H9 (cell line): ENCODE measurements around the gene CBR3. TPM values are rescaled to one million over a fixed set of nuclear protein-coding genes. Genes with fewer than 3 reads are reported as not detected.
A peak's percentile ranks its signal among the peaks of the same experiment; 100 is the strongest.

Source experiments
- DNase-seq: peaks from one replicate; pipeline ENCODE4 v3.0.0-alpha.2; 2017
- H2AFZ ChIP-seq: one replicate; pipeline ENCODE4 v1.6.1; 2013; ENCODE audit warnings: mild to moderate bottlenecking, low read length, control low read depth, moderate library complexity
- H2AK5ac ChIP-seq: 2 replicates; pipeline ENCODE4 v1.6.1; 2013; ENCODE audit warnings: low read length, control low read depth, mixed read lengths; ENCODE audit not compliant: insufficient read length
- H2BK120ac ChIP-seq: one replicate; pipeline ENCODE4 v1.6.1; 2013; ENCODE audit warnings: low read depth, mild to moderate bottlenecking, low read length, control low read depth, inconsistent platforms; ENCODE audit not compliant: poor library complexity, severe bottlenecking
- H2BK12ac ChIP-seq: 2 replicates; pipeline ENCODE4 v1.6.1; 2013; ENCODE audit warnings: low read length, control low read depth, mixed read lengths, low read depth; ENCODE audit not compliant: insufficient read length
- H2BK15ac ChIP-seq: 2 replicates; pipeline ENCODE4 v1.6.1; 2013; ENCODE audit warnings: low read depth, low read length, control low read depth
- H2BK20ac ChIP-seq: one replicate; pipeline ENCODE4 v1.6.1; 2013; ENCODE audit warnings: low read depth, mild to moderate bottlenecking, low read length, control low read depth, inconsistent platforms; ENCODE audit not compliant: poor library complexity, severe bottlenecking
- H2BK5ac ChIP-seq: 2 replicates; pipeline ENCODE4 v1.6.1; 2013; ENCODE audit warnings: low read length, control low read depth, mixed read lengths; ENCODE audit not compliant: insufficient read length
- H3K14ac ChIP-seq: 2 replicates; pipeline ENCODE4 v1.6.1; 2013; ENCODE audit warnings: low read length, control low read depth; ENCODE audit not compliant: insufficient read depth
- H3K18ac ChIP-seq: 2 replicates; pipeline ENCODE4 v1.6.1; 2013; ENCODE audit warnings: low read depth, mild to moderate bottlenecking, mixed read lengths, low read length, control low read depth; ENCODE audit not compliant: insufficient read length
- H3K23ac ChIP-seq: 2 replicates; pipeline ENCODE4 v1.6.1; 2013; ENCODE audit warnings: low read length, control low read depth, mixed read lengths, low read depth; ENCODE audit not compliant: insufficient read length
- H3K23me2 ChIP-seq: 2 replicates; pipeline ENCODE4 v1.6.1; 2013; ENCODE audit warnings: low read depth, mild to moderate bottlenecking, mixed read lengths, low read length, control low read depth; ENCODE audit not compliant: insufficient read length, poor library complexity, severe bottlenecking
- H3K27ac ChIP-seq: 2 replicates; pipeline ENCODE4 v1.5.1; 2013; ENCODE audit warnings: low read length, control low read depth, mixed read lengths, low read depth; ENCODE audit not compliant: insufficient read length
- H3K27me3 ChIP-seq: 2 replicates; pipeline ENCODE4 v1.6.1; 2013; ENCODE audit warnings: low read length, control low read depth, inconsistent platforms; ENCODE audit not compliant: insufficient read depth
- H3K4ac ChIP-seq: 2 replicates; pipeline ENCODE4 v1.6.1; 2013; ENCODE audit warnings: low read depth, mild to moderate bottlenecking, control low read depth, inconsistent platforms, low read length, moderate library complexity
- H3K4me1 ChIP-seq: 2 replicates; pipeline ENCODE4 v1.6.1; 2013; ENCODE audit warnings: low read length, control low read depth, inconsistent platforms; ENCODE audit not compliant: insufficient read depth
- H3K4me2 ChIP-seq: 2 replicates; pipeline ENCODE4 v1.6.1; 2013; ENCODE audit warnings: low read length, control low read depth, mixed read lengths; ENCODE audit not compliant: insufficient read length, insufficient read depth
- H3K56ac ChIP-seq: 2 replicates; pipeline ENCODE4 v1.6.1; 2013; ENCODE audit warnings: low read depth, mild to moderate bottlenecking, mixed read lengths, low read length, control low read depth; ENCODE audit not compliant: insufficient read length
- H3K79me1 ChIP-seq: 2 replicates; pipeline ENCODE4 v1.6.1; 2013; ENCODE audit warnings: low read depth, mild to moderate bottlenecking, moderate library complexity, low read length, control low read depth, inconsistent platforms; ENCODE audit not compliant: insufficient read depth, poor library complexity, severe bottlenecking
- H3K79me2 ChIP-seq: 2 replicates; pipeline ENCODE4 v1.6.1; 2013; ENCODE audit warnings: low read length, control low read depth, inconsistent platforms; ENCODE audit not compliant: insufficient read depth
- H3K9ac ChIP-seq: 2 replicates; pipeline ENCODE4 v1.6.1; 2013; ENCODE audit warnings: low read length, control low read depth, mixed read lengths; ENCODE audit not compliant: insufficient read length; ENCODE audit errors: extremely low read depth
- H3K9me3 ChIP-seq: one replicate; pipeline ENCODE4 v1.6.1; 2013; ENCODE audit warnings: low read depth, low read length, inconsistent platforms; ENCODE audit not compliant: control insufficient read depth
- H3T11ph ChIP-seq: one replicate; pipeline ENCODE4 v1.6.1; 2013; ENCODE audit warnings: mild to moderate bottlenecking, low read length, control low read depth, inconsistent platforms
- H4K20me1 ChIP-seq: one replicate; pipeline ENCODE4 v1.6.1; 2013; ENCODE audit not compliant: control insufficient read depth, insufficient read length, insufficient read depth
- H4K5ac ChIP-seq: 2 replicates; pipeline ENCODE4 v1.6.1; 2013; ENCODE audit warnings: low read depth, mild to moderate bottlenecking, mixed read lengths, low read length, control low read depth; ENCODE audit not compliant: insufficient read length
- H4K8ac ChIP-seq: replicated peaks from 2 replicates; pipeline ENCODE4 v1.6.1; 2013; ENCODE audit warnings: low read length, control low read depth, mixed read lengths, low read depth; ENCODE audit not compliant: insufficient read length
- H4K91ac ChIP-seq: 2 replicates; pipeline ENCODE4 v1.6.1; 2013; ENCODE audit warnings: low read depth, mild to moderate bottlenecking, moderate library complexity, mixed read lengths, low read length, control low read depth; ENCODE audit not compliant: insufficient read length
- H3K27ac Mint-ChIP-seq, 3 experiments: 2 replicates in 2 of 3; 3 replicates in 1 of 3; pipeline ENCODE4 v1.8.0; 2020 to 2021; ENCODE audit warnings: mixed read lengths in 3 of 3, mild to moderate bottlenecking in 1 of 3, moderate library complexity in 1 of 3
- H3K27me3 Mint-ChIP-seq: 2 replicates; pipeline ENCODE4 v1.8.0; 2021; ENCODE audit warnings: low read depth, mild to moderate bottlenecking, moderate library complexity, mixed read lengths
- H3K36me3 Mint-ChIP-seq, 3 experiments: 2 replicates in 2 of 3; 3 replicates in 1 of 3; pipeline ENCODE4 v1.8.0; 2020 to 2021; ENCODE audit warnings: low read depth in 3 of 3, mixed read lengths in 3 of 3; ENCODE audit not compliant: insufficient read depth in 1 of 3
- H3K4me1 Mint-ChIP-seq, 2 experiments: 2 replicates each; pipeline ENCODE4 v1.8.0; 2020; ENCODE audit warnings: mixed read lengths in 2 of 2
- H3K4me3 Mint-ChIP-seq, 2 experiments: 2 replicates in 1 of 2; 3 replicates in 1 of 2; pipeline ENCODE4 v1.8.0; 2020 to 2021; ENCODE audit warnings: mild to moderate bottlenecking in 2 of 2, mixed read lengths in 2 of 2, moderate library complexity in 1 of 2
- H3K9me3 Mint-ChIP-seq, 2 experiments: 2 replicates in 1 of 2; 3 replicates in 1 of 2; pipeline ENCODE4 v1.8.0; 2020; ENCODE audit warnings: mild to moderate bottlenecking in 2 of 2, mixed read lengths in 2 of 2, moderate library complexity in 1 of 2
- WGBS: extraction: QIAGEN DNeasy Blood & Tissue Kit; methylation state at CpG from one replicate; pipeline ENCODE4 v1.1.7; 2013; ENCODE audit warnings: missing lambda C conversion rate, low lambda C conversion rate, mixed read lengths; ENCODE audit not compliant: insufficient read length; ENCODE audit errors: extremely low coverage; 5-methylcytosine and 5-hydroxymethylcytosine counted together
- total RNA-seq: library from RNA; stranded (reverse); gene quantifications from 2 replicates; pipeline ENCODE4 v1.2.1, GENCODE V29; 2021
- TF ChIP-seq, protein P1 (sequence below): fragments of 200-600 bp; sonication (generic); conservative IDR thresholded peaks from 3 replicates; pipeline ENCODE4 v1.8.0; 2021; ENCODE audit warnings: antibody characterized with exemption, mild to moderate bottlenecking

Gene CBR3
- total RNA-seq, 1 experiment from 2014 or later, result 2.4 TPM

DNA sequence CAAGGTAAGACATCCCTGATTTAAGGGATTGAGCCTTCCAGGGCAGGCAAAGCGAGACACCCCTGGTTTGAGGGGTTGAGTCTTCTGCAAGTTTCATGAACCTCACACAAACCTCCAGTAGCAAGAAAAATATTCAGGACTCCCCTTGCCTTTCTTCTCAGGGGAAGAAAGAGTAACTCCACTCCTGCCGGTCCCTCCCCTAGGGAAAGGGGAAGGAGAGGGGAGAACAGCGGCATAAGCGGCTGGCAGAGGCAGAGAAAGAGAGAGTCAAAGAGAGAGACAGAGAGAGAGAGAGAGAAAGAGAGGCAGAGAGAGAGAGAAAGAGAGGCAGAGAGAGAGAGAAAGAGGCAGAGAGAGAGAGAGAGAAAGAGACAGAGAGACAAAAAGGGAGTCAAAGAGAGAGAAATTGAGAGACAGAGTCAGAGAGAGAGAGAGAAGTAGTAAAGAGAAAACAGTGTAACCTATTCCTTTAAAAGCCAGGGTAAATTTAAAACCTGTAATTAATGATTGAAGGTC is 29.5 kb upstream of the CBR3 start:
- Mint-ChIP-seq H3K27me3 (no peaks in the 10 kb centered on the region; the same call in 1 of the 2 replicates), H3K4me1 (peaks cover 49 to 64% of the 10 kb centered on the region in 2 experiments), H3K4me3 (peak overlapping the region; percentile 83 to 89), H3K9me3 (peaks cover 8 to 23% of the 10 kb centered on the region in 2 experiments), H3K27ac (peak overlapping the region; percentile 74 to 78 (median 75); a peak in 5 of 7 replicates), H3K36me3 (peaks cover 29 to 38% (median 36%) of the 10 kb centered on the region in 3 experiments)
- Histone ChIP-seq H3K4ac (no peak overlapping the region; the same call in 1 of the 2 replicates), H3K56ac (peak overlapping the region; percentile 89), H3T11ph (no peak overlapping the region), H2BK20ac (no peak overlapping the region), H2BK15ac (no peak overlapping the region), H2BK12ac (no peak overlapping the region), H4K5ac (no peak overlapping the region), H3K4me1 (peaks cover 3% of the 10 kb centered on the region; the same call in 1 of the 2 replicates), H4K8ac (no peak overlapping the region), H2BK120ac (no peak overlapping the region), H4K91ac (no peak overlapping the region), H3K79me2 (peaks cover 3% of the 10 kb centered on the region; the same call in 1 of the 2 replicates), H4K20me1 (no peaks in the 10 kb centered on the region), H3K4me2 (peak overlapping the region; percentile 97), H3K79me1 (no peaks in the 10 kb centered on the region), H3K23me2 (peaks cover 8% of the 10 kb centered on the region), H2AK5ac (no peak overlapping the region), H2AFZ (no peak overlapping the region), H3K23ac (peak overlapping the region; percentile 40), H2BK5ac (peak overlapping the region; percentile 93), H3K27ac (peak overlapping the region; percentile 85), H3K9ac (peak overlapping the region; percentile 98), H3K9me3 (no peaks in the 10 kb centered on the region), H3K27me3 (no peaks in the 10 kb centered on the region), H3K14ac (peak overlapping the region; percentile 93; the same call in 1 of the 2 replicates), H3K18ac (peak overlapping the region; percentile 83)
- TF ChIP-seq, protein P1, sequence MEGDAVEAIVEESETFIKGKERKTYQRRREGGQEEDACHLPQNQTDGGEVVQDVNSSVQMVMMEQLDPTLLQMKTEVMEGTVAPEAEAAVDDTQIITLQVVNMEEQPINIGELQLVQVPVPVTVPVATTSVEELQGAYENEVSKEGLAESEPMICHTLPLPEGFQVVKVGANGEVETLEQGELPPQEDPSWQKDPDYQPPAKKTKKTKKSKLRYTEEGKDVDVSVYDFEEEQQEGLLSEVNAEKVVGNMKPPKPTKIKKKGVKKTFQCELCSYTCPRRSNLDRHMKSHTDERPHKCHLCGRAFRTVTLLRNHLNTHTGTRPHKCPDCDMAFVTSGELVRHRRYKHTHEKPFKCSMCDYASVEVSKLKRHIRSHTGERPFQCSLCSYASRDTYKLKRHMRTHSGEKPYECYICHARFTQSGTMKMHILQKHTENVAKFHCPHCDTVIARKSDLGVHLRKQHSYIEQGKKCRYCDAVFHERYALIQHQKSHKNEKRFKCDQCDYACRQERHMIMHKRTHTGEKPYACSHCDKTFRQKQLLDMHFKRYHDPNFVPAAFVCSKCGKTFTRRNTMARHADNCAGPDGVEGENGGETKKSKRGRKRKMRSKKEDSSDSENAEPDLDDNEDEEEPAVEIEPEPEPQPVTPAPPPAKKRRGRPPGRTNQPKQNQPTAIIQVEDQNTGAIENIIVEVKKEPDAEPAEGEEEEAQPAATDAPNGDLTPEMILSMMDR, result no peak
- WGBS, result no CpG with 5 or more reads among the region's 4 CpGs
- no peak for DNase-seq
